ENCODE data around the gene DNALI1.
"Not testable (repeated sequence)": the region's sequence is repeated elsewhere in the genome, so short reads cannot be mapped to it uniquely, and the experiment has no call there.

DNA sequence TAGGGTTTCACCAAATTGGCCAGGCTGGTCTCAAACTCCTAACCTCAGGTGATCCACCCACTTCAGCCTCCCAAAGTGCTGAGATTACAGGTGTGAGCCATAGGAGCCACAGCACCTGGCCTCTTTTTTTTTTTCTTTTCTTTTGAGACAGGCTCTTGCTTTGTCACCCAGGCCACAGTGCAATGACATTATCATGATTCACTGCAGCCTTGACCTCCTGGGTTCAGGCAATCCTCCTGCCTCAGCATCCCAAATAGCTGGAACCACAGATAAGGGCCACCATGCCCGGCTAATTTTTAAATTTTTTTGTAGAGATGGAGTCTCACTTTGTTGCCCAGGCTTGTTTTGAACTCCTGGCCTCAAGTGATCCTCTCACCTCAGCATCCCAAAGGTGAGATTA, 26.9 kb upstream of the DNALI1 start:
- TF ChIP-seq, protein P1, sequence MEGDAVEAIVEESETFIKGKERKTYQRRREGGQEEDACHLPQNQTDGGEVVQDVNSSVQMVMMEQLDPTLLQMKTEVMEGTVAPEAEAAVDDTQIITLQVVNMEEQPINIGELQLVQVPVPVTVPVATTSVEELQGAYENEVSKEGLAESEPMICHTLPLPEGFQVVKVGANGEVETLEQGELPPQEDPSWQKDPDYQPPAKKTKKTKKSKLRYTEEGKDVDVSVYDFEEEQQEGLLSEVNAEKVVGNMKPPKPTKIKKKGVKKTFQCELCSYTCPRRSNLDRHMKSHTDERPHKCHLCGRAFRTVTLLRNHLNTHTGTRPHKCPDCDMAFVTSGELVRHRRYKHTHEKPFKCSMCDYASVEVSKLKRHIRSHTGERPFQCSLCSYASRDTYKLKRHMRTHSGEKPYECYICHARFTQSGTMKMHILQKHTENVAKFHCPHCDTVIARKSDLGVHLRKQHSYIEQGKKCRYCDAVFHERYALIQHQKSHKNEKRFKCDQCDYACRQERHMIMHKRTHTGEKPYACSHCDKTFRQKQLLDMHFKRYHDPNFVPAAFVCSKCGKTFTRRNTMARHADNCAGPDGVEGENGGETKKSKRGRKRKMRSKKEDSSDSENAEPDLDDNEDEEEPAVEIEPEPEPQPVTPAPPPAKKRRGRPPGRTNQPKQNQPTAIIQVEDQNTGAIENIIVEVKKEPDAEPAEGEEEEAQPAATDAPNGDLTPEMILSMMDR (IDR thresholded peaks at IDR 0.05): not testable (repeated sequence)
- TF ChIP-seq POLR2A (IDR thresholded peaks at IDR 0.05): not testable (repeated sequence)

Measured in uterus (tissue), 2 donors.